GM18951 (cell line): ENCODE data around the gene EIF4ENIF1.
"Not testable (repeated sequence)": the region's sequence is repeated elsewhere in the genome, so short reads cannot be mapped to it uniquely, and the experiment has no call there.

Experiments used
- POLR2A ChIP-seq: IDR thresholded peaks from 4 replicates; pipeline ENCODE4 v1.6.1; 2011; ENCODE audit warnings: mild to moderate bottlenecking; ENCODE audit not compliant: insufficient read length, insufficient read depth; ENCODE audit errors: extremely low read depth
- in situ Hi-C: fragments of 300-500 bp; cut with MboI; formaldehyde crosslinking; loops from one replicate; pipeline ENCODE4 v1.12.0; 2022; ENCODE audit warnings: low sequenced_read_pairs, mixed read lengths, inconsistent platforms; ENCODE audit not compliant: unreplicated experiment

EIF4ENIF1 gene

DNA sequence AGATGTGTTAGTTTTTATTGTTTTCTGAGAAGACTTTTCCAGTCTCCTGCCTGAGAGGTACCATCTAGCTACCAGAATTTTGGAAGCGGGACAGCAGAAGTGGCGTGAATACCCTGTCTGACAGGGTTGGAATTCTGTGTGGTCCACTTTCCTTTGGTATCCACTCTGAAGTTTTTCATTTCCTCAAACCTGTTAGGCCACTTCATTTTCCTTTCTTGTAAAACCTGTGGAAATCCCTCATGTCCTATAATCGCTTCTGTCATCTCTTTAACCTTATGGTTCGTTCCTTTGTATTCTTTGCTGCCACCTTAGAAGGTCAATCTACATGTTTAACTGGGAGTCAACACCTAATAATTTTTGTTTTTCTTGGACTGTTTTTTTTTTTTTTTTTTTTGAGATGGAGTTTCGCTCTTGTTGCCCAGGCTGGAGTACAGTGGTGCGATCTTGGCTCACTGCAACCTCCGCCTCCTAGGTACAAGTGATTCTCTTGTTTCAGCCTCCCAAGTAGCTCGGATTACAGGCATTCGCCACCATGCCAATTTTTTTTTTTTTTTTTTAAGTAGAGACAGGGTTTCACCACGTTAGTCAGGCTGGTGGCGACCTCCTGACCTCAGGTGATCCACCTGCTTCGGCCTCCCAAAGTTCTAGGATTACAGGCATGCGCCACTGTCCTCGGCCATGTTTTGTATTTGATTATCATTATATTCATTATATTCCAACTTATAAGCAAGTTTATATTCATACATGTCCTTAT lies 13.7 kb upstream of the EIF4ENIF1 start:
- TF ChIP-seq POLR2A, result no peak
- in situ Hi-C loops, result no loop called here

GRCh38 chr22:31501738-31502137 lies 12.1 kb upstream of the EIF4ENIF1 start:
- in situ Hi-C loops, result no loop called here

DNA sequence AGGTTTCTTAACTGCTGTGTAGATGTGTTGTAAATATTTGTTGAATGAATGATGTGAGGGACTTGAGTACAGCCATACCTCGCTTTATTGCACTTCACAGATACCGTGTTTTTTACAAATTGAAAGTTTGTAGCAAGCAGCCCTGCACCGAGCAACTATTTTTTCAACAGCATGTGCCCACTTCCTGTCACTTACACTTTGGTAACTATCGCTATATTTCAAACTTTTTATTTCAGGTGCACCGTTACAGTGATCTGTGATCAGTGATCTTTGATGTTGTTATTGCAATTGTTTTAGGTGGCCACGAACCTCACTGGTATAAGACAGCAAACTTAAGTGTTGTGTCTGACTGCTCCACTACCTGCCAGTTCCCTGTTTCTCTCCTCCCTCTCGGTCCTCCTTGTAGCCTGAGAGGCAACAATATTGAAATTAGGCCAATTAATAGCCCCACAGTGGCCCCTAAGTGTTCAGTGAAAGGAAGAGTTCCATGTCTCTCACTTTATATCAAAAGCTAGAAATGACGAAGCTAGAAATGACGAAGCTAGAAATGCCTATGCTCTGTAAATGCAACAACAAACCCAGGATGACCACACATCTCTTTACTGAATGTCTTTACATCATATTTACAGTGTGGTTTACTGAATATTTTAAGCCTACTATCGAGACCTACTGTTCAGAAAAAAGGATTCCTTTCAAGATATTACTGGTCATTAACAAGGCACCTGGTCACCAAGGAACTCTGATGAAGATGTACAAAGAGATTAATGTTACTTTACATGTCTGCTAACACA lies 7.7 kb upstream of the EIF4ENIF1 start:
- in situ Hi-C loops, result no loop called here
- no peak for TF ChIP-seq POLR2A

More at GRCh38 chr22:31501738-31502137, 12.1 kb upstream of the EIF4ENIF1 start:
- TF ChIP-seq POLR2A, result no peak

GRCh38 chr22:31496735-31497146 lies 7.1 kb upstream of the EIF4ENIF1 start:
- in situ Hi-C loops, result no loop called here
- no peak for TF ChIP-seq POLR2A

- in situ Hi-C loops, result no loop called here
- peak; percentile 78 for TF ChIP-seq POLR2A
Measured at GRCh38 chr22:31496007-31496734, 6.5 kb upstream of the EIF4ENIF1 start, which contains the start of gene SFI1. SFI1 (plus strand) TSS chr22:31496536; CDS start chr22:31508285, 11,749 bp downstream.

GRCh38 chr22:31495343-31495742 lies 5.7 kb upstream of the EIF4ENIF1 start:
- in situ Hi-C loops, result no loop called here
- no peak for TF ChIP-seq POLR2A

GRCh38 chr22:31493355-31493754 lies 3.7 kb upstream of the EIF4ENIF1 start:
- in situ Hi-C loops, result not testable (repeated sequence)

GRCh38 chr22:31492151-31492550 lies 2.5 kb upstream of the EIF4ENIF1 start:
- in situ Hi-C loops, result no loop called here
- TF ChIP-seq POLR2A, result no peak

DNA sequence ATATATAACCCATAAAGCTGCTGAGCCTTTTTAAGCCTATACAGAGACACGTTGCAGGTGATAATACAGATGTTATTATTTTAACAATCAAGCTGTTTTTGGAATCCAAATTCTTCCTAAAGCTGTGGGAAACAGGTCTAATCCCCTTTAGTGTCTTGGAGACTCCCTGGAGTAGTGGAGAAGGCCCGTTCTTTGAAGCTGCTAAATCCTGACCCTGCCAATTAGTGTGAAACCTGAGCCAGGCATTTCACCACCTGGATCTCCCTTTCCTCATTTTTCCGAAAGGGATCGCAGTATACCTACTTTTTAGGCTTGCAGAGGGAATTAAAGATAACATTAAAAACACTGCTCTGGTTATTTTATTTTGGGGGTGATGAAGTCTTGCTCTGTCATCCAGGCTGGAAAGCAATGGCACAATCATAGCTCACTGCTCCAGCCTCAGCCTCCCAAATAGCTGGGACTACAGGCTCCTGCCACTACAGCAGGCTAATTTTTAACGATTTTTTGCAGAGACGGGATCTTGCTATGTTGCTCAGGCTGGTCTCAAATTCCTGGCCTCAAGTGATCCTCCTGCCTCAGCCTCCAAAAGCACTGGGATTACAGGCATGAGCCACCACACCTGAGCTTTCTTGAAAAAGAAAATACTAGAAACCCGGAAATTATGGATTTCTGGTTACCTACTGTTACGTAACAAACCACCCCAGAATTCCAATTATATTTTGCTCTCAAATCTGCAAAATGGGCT lies 1.7 kb upstream of the EIF4ENIF1 start:
- in situ Hi-C loops, result no loop called here
- no peak for TF ChIP-seq POLR2A

DNA sequence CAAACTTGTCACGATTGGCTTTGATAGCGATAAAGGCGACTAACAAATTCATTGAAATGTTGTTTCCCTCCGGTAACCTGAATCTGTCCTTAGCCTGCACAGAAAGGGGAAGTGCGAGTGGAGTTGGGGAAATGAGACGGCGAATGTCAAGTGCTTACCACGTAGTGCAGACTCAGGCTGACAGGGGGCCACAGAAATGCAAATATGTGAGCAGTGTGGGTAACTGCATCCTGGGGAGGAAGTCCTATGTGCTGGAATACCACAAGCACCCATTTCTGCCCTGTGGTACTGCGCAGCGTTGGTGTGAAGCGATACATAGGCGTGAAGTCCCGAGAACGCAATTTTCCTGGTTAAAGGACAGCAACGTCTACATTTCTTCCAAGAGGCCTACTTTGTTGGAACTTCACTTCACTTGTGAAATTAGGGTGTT lies 869 bp upstream of the EIF4ENIF1 start:
- in situ Hi-C loops, result no loop called here

DNA sequence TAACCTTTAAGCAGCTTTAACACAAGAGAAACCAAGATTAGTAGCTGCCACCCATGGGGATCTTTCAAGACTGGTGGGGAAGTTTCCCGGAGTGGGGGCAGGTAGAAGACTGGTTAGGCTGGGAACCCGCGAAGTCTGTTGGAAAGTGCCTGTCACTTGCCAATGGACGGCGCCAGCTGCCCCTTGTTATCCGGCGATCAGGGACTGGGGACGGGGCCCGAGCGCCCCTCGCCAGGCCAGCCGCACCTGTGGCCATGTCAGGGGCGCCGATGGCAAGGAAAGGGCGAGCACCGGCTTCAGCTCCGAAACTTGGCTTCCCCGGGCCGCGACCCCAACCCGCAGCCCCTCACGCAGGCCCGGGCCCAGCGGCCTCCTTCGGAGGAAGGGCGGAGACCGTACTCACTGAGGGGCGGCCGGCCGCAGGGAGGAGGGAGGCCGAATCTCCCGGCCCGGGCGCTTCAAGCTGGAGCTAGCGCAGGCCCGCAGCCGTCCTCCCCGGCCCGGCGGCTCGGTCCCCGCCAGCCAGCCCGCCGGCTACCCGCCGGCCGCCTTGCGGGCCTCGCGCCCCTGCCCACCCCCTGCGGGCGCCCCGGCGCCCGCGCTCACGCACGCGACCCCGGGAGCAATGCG lies 539 bp downstream of the EIF4ENIF1 start:
- in situ Hi-C loops, result no loop called here
- TF ChIP-seq POLR2A, result no peak

More for the DNA sequence above, 869 bp upstream of the EIF4ENIF1 start:
- peak; percentile 72 for TF ChIP-seq POLR2A

DNA sequence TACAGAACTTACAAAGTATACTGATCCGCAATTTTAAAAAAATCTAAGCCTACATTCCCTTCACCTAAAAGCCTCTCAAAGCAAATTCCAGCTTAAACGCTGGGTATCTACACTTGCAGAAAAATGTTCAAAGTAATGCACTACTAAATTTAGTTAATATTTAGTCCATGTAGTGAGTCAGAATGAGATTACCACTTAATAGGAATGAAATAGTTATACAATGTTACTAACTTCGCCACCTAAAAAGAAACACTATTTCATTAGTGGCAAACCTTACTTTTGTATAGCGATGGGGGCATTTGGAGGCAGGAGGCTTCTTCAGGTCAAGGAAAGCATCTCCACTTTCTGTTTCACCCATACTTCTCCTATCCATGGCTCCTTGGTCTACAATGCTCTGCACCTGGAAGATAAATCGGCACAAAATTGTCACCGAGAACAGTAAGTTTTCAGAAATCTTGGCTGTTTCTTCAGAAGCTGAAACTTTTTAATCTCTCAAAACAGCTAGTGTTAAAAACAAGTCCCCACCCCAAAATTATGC lies 1.2 kb downstream of the EIF4ENIF1 start:
- TF ChIP-seq POLR2A, result no peak
- in situ Hi-C loops, result no loop called here
